Hepatocyte (in vitro differentiated cells): ENCODE data around the gene MTA3. TPM values are rescaled to one million over a fixed set of nuclear protein-coding genes. Genes with fewer than 3 reads are reported as not detected.
"Not testable (repeated sequence)": the region's sequence is repeated elsewhere in the genome, so short reads cannot be mapped to it uniquely, and the experiment has no call there.

ENCODE experiments used
- DNase-seq: peaks from one replicate; pipeline ENCODE4 v3.0.0-alpha.2; 2016; ENCODE audit warnings: low spot score
- H2AFZ ChIP-seq: fragments of 200-600 bp; sonication (generic); 2 replicates; pipeline ENCODE4 v1.6.0; 2016; ENCODE audit warnings: antibody characterized with exemption, mild to moderate bottlenecking
- H3K27ac ChIP-seq: fragments of 200-600 bp; sonication (generic); 2 replicates; pipeline ENCODE4 v1.5.1; 2016; ENCODE audit warnings: mild to moderate bottlenecking
- H3K27me3 ChIP-seq: fragments of 200-600 bp; sonication (generic); 2 replicates; pipeline ENCODE4 v1.6.1; 2016
- H3K36me3 ChIP-seq: fragments of 200-600 bp; sonication (generic); replicated peaks from 2 replicates; pipeline ENCODE4 v1.5.1; 2016; ENCODE audit warnings: low read depth; ENCODE audit not compliant: insufficient read depth
- H3K4me1 ChIP-seq: fragments of 200-600 bp; sonication (generic); 2 replicates; pipeline ENCODE4 v1.5.1; 2016; ENCODE audit warnings: mild to moderate bottlenecking, moderate library complexity; ENCODE audit not compliant: insufficient read depth
- H3K4me2 ChIP-seq: fragments of 200-600 bp; sonication (generic); 2 replicates; pipeline ENCODE4 v1.6.0; 2016
- H3K4me3 ChIP-seq: fragments of 200-600 bp; sonication (generic); 2 replicates; pipeline ENCODE4 v1.5.1; 2016; ENCODE audit warnings: mild to moderate bottlenecking
- H3K79me2 ChIP-seq: fragments of 200-600 bp; sonication (generic); 2 replicates; pipeline ENCODE4 v1.6.0; 2017; ENCODE audit warnings: mild to moderate bottlenecking
- H3K9me2 ChIP-seq: fragments of 200-600 bp; sonication (generic); replicated peaks from 2 replicates; pipeline ENCODE4 v1.6.0; 2017; ENCODE audit warnings: mild to moderate bottlenecking; ENCODE audit not compliant: insufficient read depth
- H3K9me3 ChIP-seq: fragments of 200-600 bp; sonication (generic); 2 replicates; pipeline ENCODE4 v1.5.1; 2016; ENCODE audit warnings: low read depth, mild to moderate bottlenecking
- H4K20me1 ChIP-seq: fragments of 200-600 bp; sonication (generic); 2 replicates; pipeline ENCODE4 v1.6.0; 2016; ENCODE audit warnings: mild to moderate bottlenecking; ENCODE audit not compliant: insufficient read depth, poor library complexity, severe bottlenecking
- EZH2 ChIP-seq: fragments of 200-600 bp; sonication (generic); IDR thresholded peaks from 2 replicates; pipeline ENCODE4 v1.6.1; 2016; ENCODE audit warnings: antibody characterized with exemption, mild to moderate bottlenecking, borderline replicate concordance
- EZH2phosphoT487 ChIP-seq: fragments of 200-600 bp; sonication (generic); IDR thresholded peaks from one replicate; pipeline ENCODE4 v1.6.1; 2018; ENCODE audit warnings: antibody characterized with exemption, mild to moderate bottlenecking, low read depth, moderate library complexity; ENCODE audit not compliant: unreplicated experiment, severe bottlenecking
- WGBS: methylation state at CpG from one replicate; pipeline ENCODE4 v1.1.6; 2016; ENCODE audit warnings: low lambda C conversion rate; ENCODE audit errors: missing lambda C conversion rate; 5-methylcytosine and 5-hydroxymethylcytosine counted together
- polyA plus RNA-seq: library from polyadenylated mRNA; unstranded; fragments of >200 nt; fragmentation: Nextera tagmentation; extraction: Ambion mirVana; gene quantifications from 2 replicates; pipeline ENCODE4 v1.2.1, GENCODE V29; 2016
- total RNA-seq: library from RNA; depleted of rRNA; stranded (reverse); fragments of >200 nt; gene quantifications from 2 replicates; pipeline ENCODE4 v1.2.3, GENCODE V29; 2014
- TF ChIP-seq, protein P1 (sequence below): fragments of 200-600 bp; sonication (generic); IDR thresholded peaks from 2 replicates; pipeline ENCODE4 v1.5.1; 2016; ENCODE audit warnings: antibody characterized with exemption, mild to moderate bottlenecking; ENCODE audit not compliant: poor library complexity

The MTA3 gene
- total and polyA plus RNA-seq, 2 experiments from 2014 or later = 34.6 to 44.3 TPM

DNA sequence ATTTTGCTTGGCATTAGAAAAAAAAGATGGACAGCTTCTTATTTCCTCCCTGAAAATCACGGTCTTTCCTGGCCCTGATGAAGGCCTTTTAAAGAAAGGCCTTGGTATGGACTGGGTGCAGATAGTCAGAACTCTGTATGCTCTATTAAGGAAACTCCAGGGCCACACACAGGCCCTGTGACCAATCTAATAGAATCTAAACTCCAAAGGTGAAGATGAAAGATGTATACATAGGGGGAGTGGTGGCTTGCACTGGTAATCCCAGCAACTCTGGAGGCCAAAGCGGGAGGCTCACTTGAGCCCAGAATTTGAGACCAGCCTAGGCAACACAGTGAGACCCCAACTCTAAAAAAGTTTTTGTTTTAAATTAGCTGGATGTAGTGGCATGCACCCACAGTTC, 158.2 kb downstream of the MTA3 start:
- H3K79me2 ChIP-seq = no peaks in the 10 kb centered on the region
- no peak overlapping the region for H3K4me2 ChIP-seq
- H2AFZ ChIP-seq = no peak overlapping the region

GRCh38 chr2:42731316-42731715, 162.9 kb downstream of the MTA3 start:
- not testable (repeated sequence) for H3K9me2 ChIP-seq, H3K4me1 ChIP-seq, H4K20me1 ChIP-seq, H3K36me3 ChIP-seq, H3K27me3 ChIP-seq, H3K4me3 ChIP-seq, H2AFZ ChIP-seq, H3K27ac ChIP-seq, H3K79me2 ChIP-seq, H3K4me2 ChIP-seq, DNase-seq
- 97% methylated on average over 4 of the region's 4 CpGs for WGBS
- H3K9me3 ChIP-seq = peaks cover 12% of the 10 kb centered on the region

More for the DNA sequence above, 158.2 kb downstream of the MTA3 start:
- no peak overlapping the region for H3K27ac ChIP-seq
- H3K27me3 ChIP-seq = no peaks in the 10 kb centered on the region
- WGBS = 100% methylated on average over 2 of the region's 2 CpGs
- no peak overlapping the region for H3K4me3 ChIP-seq
- TF ChIP-seq EZH2 (no peak), EZH2phosphoT487 (no peak)
- TF ChIP-seq, protein P1, sequence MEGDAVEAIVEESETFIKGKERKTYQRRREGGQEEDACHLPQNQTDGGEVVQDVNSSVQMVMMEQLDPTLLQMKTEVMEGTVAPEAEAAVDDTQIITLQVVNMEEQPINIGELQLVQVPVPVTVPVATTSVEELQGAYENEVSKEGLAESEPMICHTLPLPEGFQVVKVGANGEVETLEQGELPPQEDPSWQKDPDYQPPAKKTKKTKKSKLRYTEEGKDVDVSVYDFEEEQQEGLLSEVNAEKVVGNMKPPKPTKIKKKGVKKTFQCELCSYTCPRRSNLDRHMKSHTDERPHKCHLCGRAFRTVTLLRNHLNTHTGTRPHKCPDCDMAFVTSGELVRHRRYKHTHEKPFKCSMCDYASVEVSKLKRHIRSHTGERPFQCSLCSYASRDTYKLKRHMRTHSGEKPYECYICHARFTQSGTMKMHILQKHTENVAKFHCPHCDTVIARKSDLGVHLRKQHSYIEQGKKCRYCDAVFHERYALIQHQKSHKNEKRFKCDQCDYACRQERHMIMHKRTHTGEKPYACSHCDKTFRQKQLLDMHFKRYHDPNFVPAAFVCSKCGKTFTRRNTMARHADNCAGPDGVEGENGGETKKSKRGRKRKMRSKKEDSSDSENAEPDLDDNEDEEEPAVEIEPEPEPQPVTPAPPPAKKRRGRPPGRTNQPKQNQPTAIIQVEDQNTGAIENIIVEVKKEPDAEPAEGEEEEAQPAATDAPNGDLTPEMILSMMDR = no peak
- H3K9me2 ChIP-seq = no peaks in the 10 kb centered on the region
- no peaks in the 10 kb centered on the region for H4K20me1 ChIP-seq
- DNase-seq = no peak
- H3K9me3 ChIP-seq = peaks cover 12% of the 10 kb centered on the region
- peaks cover 14% of the 10 kb centered on the region for H3K4me1 ChIP-seq
- no peaks in the 10 kb centered on the region for H3K36me3 ChIP-seq

DNA sequence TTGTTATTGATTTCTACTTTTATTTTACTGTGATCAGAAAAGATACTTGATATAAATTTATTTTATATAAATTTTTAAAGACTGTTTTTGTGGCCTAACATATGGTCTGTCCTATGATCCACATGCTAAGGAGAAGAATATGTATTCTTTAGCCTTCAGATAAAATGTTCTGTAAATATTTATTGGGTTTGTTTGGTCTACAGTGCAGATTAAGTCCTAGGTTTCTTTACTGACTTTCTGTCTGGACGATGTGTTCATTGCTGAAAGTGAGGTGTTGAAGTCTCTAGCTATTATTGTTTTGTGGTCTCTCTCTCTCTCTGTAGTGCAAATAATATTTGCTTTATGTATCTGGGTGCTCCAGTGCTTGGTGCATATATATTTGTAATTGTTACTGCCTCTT, 165.4 kb downstream of the MTA3 start:
- no peaks in the 10 kb centered on the region for H3K79me2 ChIP-seq
- peaks cover 12% of the 10 kb centered on the region for H3K9me3 ChIP-seq
- no peak for DNase-seq
- no peak for TF ChIP-seq EZH2
- no peak for TF ChIP-seq EZH2phosphoT487
- TF ChIP-seq, protein P1 = no peak
- no peak overlapping the region for H3K27ac ChIP-seq
- no peaks in the 10 kb centered on the region for H3K9me2 ChIP-seq
- no peaks in the 10 kb centered on the region for H3K27me3 ChIP-seq
- H3K4me3 ChIP-seq = no peak overlapping the region
- H2AFZ ChIP-seq = no peak overlapping the region
- H3K4me1 ChIP-seq = no peaks in the 10 kb centered on the region
- no peak overlapping the region for H3K4me2 ChIP-seq
- H4K20me1 ChIP-seq = no peaks in the 10 kb centered on the region
- H3K36me3 ChIP-seq = no peaks in the 10 kb centered on the region
- WGBS = 85% methylated on average over 1 of the region's 1 CpG

GRCh38 chr2:42736598-42737322, 168.3 kb downstream of the MTA3 start:
- DNase-seq = no peak
- Histone ChIP-seq H3K4me2 (no peak overlapping the region), H3K36me3 (no peaks in the 10 kb centered on the region), H3K9me2 (no peaks in the 10 kb centered on the region), H3K4me3 (no peak overlapping the region), H3K4me1 (no peaks in the 10 kb centered on the region), H2AFZ (no peak overlapping the region), H4K20me1 (no peaks in the 10 kb centered on the region), H3K27ac (no peak overlapping the region), H3K9me3 (no peaks in the 10 kb centered on the region), H3K79me2 (no peaks in the 10 kb centered on the region), H3K27me3 (no peaks in the 10 kb centered on the region)
- TF ChIP-seq, protein P1 = no peak
- no peak for TF ChIP-seq EZH2phosphoT487
- no peak for TF ChIP-seq EZH2
